NCI-H187 treated with DMSO at 0.1 percent for 48 hours (cell line): ENCODE data around the gene FSTL1.

Experiments used
- DNase-seq: peaks from one replicate; lab custom pipeline; 2025; lab: John Stamatoyannopoulos, UW

The FSTL1 gene

DNA sequence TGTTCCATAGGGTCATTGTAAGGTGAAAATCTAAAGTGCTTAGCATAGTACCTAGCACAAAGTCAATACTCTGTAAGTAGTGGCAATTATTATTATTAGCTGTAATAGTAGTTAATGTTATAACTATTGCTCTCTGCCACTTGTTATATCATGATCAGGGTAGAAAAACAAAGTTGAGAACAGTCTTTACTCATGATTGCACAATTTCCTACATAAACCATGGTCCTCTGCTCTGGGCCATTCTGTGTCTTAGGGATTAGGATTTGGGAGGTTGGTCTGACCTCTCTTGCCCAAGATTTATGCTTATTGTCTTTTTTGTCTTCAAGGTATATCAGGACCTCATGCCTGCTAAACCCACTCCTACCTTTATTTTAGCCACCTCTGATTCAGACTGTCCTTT is 97.3 kb downstream of the FSTL1 start:
- no peak for DNase-seq

- no peak for DNase-seq
Observed at GRCh38 chr3:120352017-120352416, 98.8 kb downstream of the FSTL1 start.

DNA sequence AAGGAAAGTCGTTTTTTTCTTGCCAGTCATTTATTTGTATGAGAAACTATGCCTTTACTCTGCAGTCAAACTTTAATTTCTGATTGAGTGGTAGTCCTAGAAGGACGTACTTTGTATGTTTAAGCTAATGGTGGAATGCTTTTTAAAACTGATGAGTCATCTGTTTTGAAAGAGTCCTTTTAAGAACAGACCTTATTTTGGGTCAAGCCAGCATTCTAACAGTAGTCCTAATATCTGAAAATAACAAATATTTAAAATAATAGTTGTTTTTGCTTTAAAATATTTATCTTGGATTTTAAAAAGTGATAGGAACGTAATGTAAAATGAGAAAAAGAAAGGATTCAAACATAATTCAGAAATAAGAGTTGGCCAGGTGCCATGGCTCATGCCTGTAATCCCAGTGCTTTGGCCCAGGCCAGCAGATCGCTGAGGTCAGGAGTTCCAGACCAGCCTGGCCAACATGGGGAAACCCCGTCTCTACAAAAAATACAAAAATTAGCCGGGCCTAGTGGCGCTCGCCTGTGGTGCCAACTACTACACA is 100.3 kb downstream of the FSTL1 start:
- DNase-seq, result no peak

DNA sequence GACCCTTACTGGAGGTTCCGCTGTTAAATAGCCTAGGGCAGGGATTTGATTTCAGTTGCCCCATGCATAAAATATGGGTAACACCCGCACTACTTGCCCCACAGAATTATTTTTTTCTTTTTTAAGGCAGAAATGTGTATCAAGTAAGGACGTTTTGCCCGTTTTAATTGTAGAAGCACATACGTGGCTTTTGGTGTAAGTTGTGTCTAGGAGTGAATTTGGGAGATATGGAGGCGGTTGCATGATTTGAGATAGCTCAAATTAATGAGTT is 101.0 kb downstream of the FSTL1 start:
- DNase-seq, result no peak

- DNase-seq, result peak; percentile 16
Observed at GRCh38 chr3:120348991-120349854, 101.6 kb downstream of the FSTL1 start, which contains the start of gene LRRC58. LRRC58 (minus strand) TSS chr3:120349354; CDS start chr3:120349243, 111 bp downstream.

GRCh38 chr3:120348065-120348990 is 102.5 kb downstream of the FSTL1 start:
- DNase-seq, result no peak

DNA sequence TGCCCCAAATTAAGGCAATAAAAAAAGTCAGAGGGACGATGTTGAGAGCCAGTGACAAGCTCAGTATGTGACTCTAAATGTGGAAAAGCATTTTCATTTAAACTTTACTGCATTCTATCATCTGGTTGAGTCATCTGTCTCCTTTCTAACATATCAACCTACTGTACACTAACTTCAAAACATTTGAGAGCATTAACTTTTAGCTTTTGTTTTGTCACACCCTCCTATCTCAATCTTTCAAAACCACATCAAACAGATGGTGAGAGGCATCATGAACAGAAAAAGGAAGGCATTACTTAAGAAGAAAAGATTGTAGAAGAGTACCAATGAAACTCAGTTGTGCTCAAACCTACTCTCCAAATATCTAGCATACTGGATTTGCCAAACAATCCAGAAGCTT is 106.4 kb downstream of the FSTL1 start:
- no peak for DNase-seq
